H9 (cell line): ENCODE results near the gene MLIP. TPM values are rescaled to one million over a fixed set of nuclear protein-coding genes. Genes with fewer than 3 reads are reported as not detected.

Source experiments
- DNase-seq: peaks from one replicate; pipeline ENCODE4 v3.0.0-alpha.2; 2017
- H2AFZ ChIP-seq: one replicate; pipeline ENCODE4 v1.6.1; 2013; ENCODE audit warnings: mild to moderate bottlenecking, low read length, control low read depth, moderate library complexity
- H2AK5ac ChIP-seq: 2 replicates; pipeline ENCODE4 v1.6.1; 2013; ENCODE audit warnings: low read length, control low read depth, mixed read lengths; ENCODE audit not compliant: insufficient read length
- H2BK120ac ChIP-seq: one replicate; pipeline ENCODE4 v1.6.1; 2013; ENCODE audit warnings: low read depth, mild to moderate bottlenecking, low read length, control low read depth, inconsistent platforms; ENCODE audit not compliant: poor library complexity, severe bottlenecking
- H2BK12ac ChIP-seq: 2 replicates; pipeline ENCODE4 v1.6.1; 2013; ENCODE audit warnings: low read length, control low read depth, mixed read lengths, low read depth; ENCODE audit not compliant: insufficient read length
- H2BK15ac ChIP-seq: 2 replicates; pipeline ENCODE4 v1.6.1; 2013; ENCODE audit warnings: low read depth, low read length, control low read depth
- H2BK20ac ChIP-seq: one replicate; pipeline ENCODE4 v1.6.1; 2013; ENCODE audit warnings: low read depth, mild to moderate bottlenecking, low read length, control low read depth, inconsistent platforms; ENCODE audit not compliant: poor library complexity, severe bottlenecking
- H2BK5ac ChIP-seq: 2 replicates; pipeline ENCODE4 v1.6.1; 2013; ENCODE audit warnings: low read length, control low read depth, mixed read lengths; ENCODE audit not compliant: insufficient read length
- H3K14ac ChIP-seq: 2 replicates; pipeline ENCODE4 v1.6.1; 2013; ENCODE audit warnings: low read length, control low read depth; ENCODE audit not compliant: insufficient read depth
- H3K18ac ChIP-seq: 2 replicates; pipeline ENCODE4 v1.6.1; 2013; ENCODE audit warnings: low read depth, mild to moderate bottlenecking, mixed read lengths, low read length, control low read depth; ENCODE audit not compliant: insufficient read length
- H3K23ac ChIP-seq: 2 replicates; pipeline ENCODE4 v1.6.1; 2013; ENCODE audit warnings: low read length, control low read depth, mixed read lengths, low read depth; ENCODE audit not compliant: insufficient read length
- H3K23me2 ChIP-seq: 2 replicates; pipeline ENCODE4 v1.6.1; 2013; ENCODE audit warnings: low read depth, mild to moderate bottlenecking, mixed read lengths, low read length, control low read depth; ENCODE audit not compliant: insufficient read length, poor library complexity, severe bottlenecking
- H3K27ac ChIP-seq: 2 replicates; pipeline ENCODE4 v1.5.1; 2013; ENCODE audit warnings: low read length, control low read depth, mixed read lengths, low read depth; ENCODE audit not compliant: insufficient read length
- H3K27me3 ChIP-seq: 2 replicates; pipeline ENCODE4 v1.6.1; 2013; ENCODE audit warnings: low read length, control low read depth, inconsistent platforms; ENCODE audit not compliant: insufficient read depth
- H3K4ac ChIP-seq: 2 replicates; pipeline ENCODE4 v1.6.1; 2013; ENCODE audit warnings: low read depth, mild to moderate bottlenecking, control low read depth, inconsistent platforms, low read length, moderate library complexity
- H3K4me1 ChIP-seq: 2 replicates; pipeline ENCODE4 v1.6.1; 2013; ENCODE audit warnings: low read length, control low read depth, inconsistent platforms; ENCODE audit not compliant: insufficient read depth
- H3K4me2 ChIP-seq: 2 replicates; pipeline ENCODE4 v1.6.1; 2013; ENCODE audit warnings: low read length, control low read depth, mixed read lengths; ENCODE audit not compliant: insufficient read length, insufficient read depth
- H3K56ac ChIP-seq: 2 replicates; pipeline ENCODE4 v1.6.1; 2013; ENCODE audit warnings: low read depth, mild to moderate bottlenecking, mixed read lengths, low read length, control low read depth; ENCODE audit not compliant: insufficient read length
- H3K79me1 ChIP-seq: 2 replicates; pipeline ENCODE4 v1.6.1; 2013; ENCODE audit warnings: low read depth, mild to moderate bottlenecking, moderate library complexity, low read length, control low read depth, inconsistent platforms; ENCODE audit not compliant: insufficient read depth, poor library complexity, severe bottlenecking
- H3K79me2 ChIP-seq: 2 replicates; pipeline ENCODE4 v1.6.1; 2013; ENCODE audit warnings: low read length, control low read depth, inconsistent platforms; ENCODE audit not compliant: insufficient read depth
- H3K9ac ChIP-seq: 2 replicates; pipeline ENCODE4 v1.6.1; 2013; ENCODE audit warnings: low read length, control low read depth, mixed read lengths; ENCODE audit not compliant: insufficient read length; ENCODE audit errors: extremely low read depth
- H3K9me3 ChIP-seq: one replicate; pipeline ENCODE4 v1.6.1; 2013; ENCODE audit warnings: low read depth, low read length, inconsistent platforms; ENCODE audit not compliant: control insufficient read depth
- H3T11ph ChIP-seq: one replicate; pipeline ENCODE4 v1.6.1; 2013; ENCODE audit warnings: mild to moderate bottlenecking, low read length, control low read depth, inconsistent platforms
- H4K20me1 ChIP-seq: one replicate; pipeline ENCODE4 v1.6.1; 2013; ENCODE audit not compliant: control insufficient read depth, insufficient read length, insufficient read depth
- H4K5ac ChIP-seq: 2 replicates; pipeline ENCODE4 v1.6.1; 2013; ENCODE audit warnings: low read depth, mild to moderate bottlenecking, mixed read lengths, low read length, control low read depth; ENCODE audit not compliant: insufficient read length
- H4K8ac ChIP-seq: replicated peaks from 2 replicates; pipeline ENCODE4 v1.6.1; 2013; ENCODE audit warnings: low read length, control low read depth, mixed read lengths, low read depth; ENCODE audit not compliant: insufficient read length
- H4K91ac ChIP-seq: 2 replicates; pipeline ENCODE4 v1.6.1; 2013; ENCODE audit warnings: low read depth, mild to moderate bottlenecking, moderate library complexity, mixed read lengths, low read length, control low read depth; ENCODE audit not compliant: insufficient read length
- H3K27ac Mint-ChIP-seq, 3 experiments: 2 replicates in 2 of 3; 3 replicates in 1 of 3; pipeline ENCODE4 v1.8.0; 2020 to 2021; ENCODE audit warnings: mixed read lengths in 3 of 3, mild to moderate bottlenecking in 1 of 3, moderate library complexity in 1 of 3
- H3K27me3 Mint-ChIP-seq: 2 replicates; pipeline ENCODE4 v1.8.0; 2021; ENCODE audit warnings: low read depth, mild to moderate bottlenecking, moderate library complexity, mixed read lengths
- H3K36me3 Mint-ChIP-seq, 3 experiments: 2 replicates in 2 of 3; 3 replicates in 1 of 3; pipeline ENCODE4 v1.8.0; 2020 to 2021; ENCODE audit warnings: low read depth in 3 of 3, mixed read lengths in 3 of 3; ENCODE audit not compliant: insufficient read depth in 1 of 3
- H3K4me1 Mint-ChIP-seq, 2 experiments: 2 replicates each; pipeline ENCODE4 v1.8.0; 2020; ENCODE audit warnings: mixed read lengths in 2 of 2
- H3K4me3 Mint-ChIP-seq, 2 experiments: 2 replicates in 1 of 2; 3 replicates in 1 of 2; pipeline ENCODE4 v1.8.0; 2020 to 2021; ENCODE audit warnings: mild to moderate bottlenecking in 2 of 2, mixed read lengths in 2 of 2, moderate library complexity in 1 of 2
- H3K9me3 Mint-ChIP-seq, 2 experiments: 2 replicates in 1 of 2; 3 replicates in 1 of 2; pipeline ENCODE4 v1.8.0; 2020; ENCODE audit warnings: mild to moderate bottlenecking in 2 of 2, mixed read lengths in 2 of 2, moderate library complexity in 1 of 2
- CTCF ChIP-seq: fragments of 200-600 bp; sonication (generic); conservative IDR thresholded peaks from 3 replicates; pipeline ENCODE4 v1.8.0; 2021; ENCODE audit warnings: antibody characterized with exemption, mild to moderate bottlenecking
- WGBS: extraction: QIAGEN DNeasy Blood & Tissue Kit; methylation state at CpG from one replicate; pipeline ENCODE4 v1.1.7; 2013; ENCODE audit warnings: missing lambda C conversion rate, low lambda C conversion rate, mixed read lengths; ENCODE audit not compliant: insufficient read length; ENCODE audit errors: extremely low coverage; 5-methylcytosine and 5-hydroxymethylcytosine counted together
- total RNA-seq: library from RNA; stranded (reverse); gene quantifications from 2 replicates; pipeline ENCODE4 v1.2.1, GENCODE V29; 2021

The MLIP gene
- total RNA-seq, 1 experiment from 2014 or later: not detected

DNA sequence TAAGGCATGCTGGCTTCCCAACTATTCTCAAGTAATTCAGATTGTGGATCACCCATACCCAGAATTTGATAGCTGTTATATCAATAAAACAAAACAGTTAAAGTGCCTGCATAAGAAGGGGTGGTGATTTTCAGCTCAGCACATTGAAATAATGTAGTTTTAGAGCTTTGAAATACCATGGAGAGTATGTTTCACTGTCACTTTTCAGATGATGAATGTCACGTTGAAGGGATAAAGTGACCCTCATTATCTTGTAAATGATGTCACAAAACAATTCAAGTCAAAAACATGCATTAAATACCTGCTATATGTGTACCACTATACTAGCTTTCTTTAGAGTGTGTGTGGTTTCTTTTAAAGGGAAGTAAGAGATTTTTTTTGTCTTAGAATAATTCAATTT lies 27.6 kb downstream of the MLIP start:
- Histone ChIP-seq H3K56ac (no peak overlapping the region), H3K23ac (no peak overlapping the region), H2BK5ac (no peak overlapping the region), H3K27me3 (no peaks in the 10 kb centered on the region), H3K9ac (no peak overlapping the region), H2AK5ac (no peak overlapping the region), H3K27ac (no peak overlapping the region), H4K8ac (no peak overlapping the region), H2BK120ac (no peak overlapping the region), H2BK15ac (no peak overlapping the region), H3K79me2 (no peaks in the 10 kb centered on the region), H3K79me1 (no peaks in the 10 kb centered on the region), H3T11ph (no peak overlapping the region), H2BK12ac (no peak overlapping the region), H3K4me1 (no peaks in the 10 kb centered on the region), H3K18ac (no peak overlapping the region), H3K4me2 (no peak overlapping the region), H3K23me2 (no peaks in the 10 kb centered on the region), H3K9me3 (no peaks in the 10 kb centered on the region), H3K14ac (no peak overlapping the region), H4K20me1 (no peaks in the 10 kb centered on the region), H3K4ac (no peak overlapping the region), H2AFZ (no peak overlapping the region), H4K5ac (no peak overlapping the region), H2BK20ac (no peak overlapping the region), H4K91ac (no peak overlapping the region)
- H3K9me3 Mint-ChIP-seq: no peaks in the 10 kb centered on the region
- no peaks in the 10 kb centered on the region for H3K27me3 Mint-ChIP-seq
- no peaks in the 10 kb centered on the region for H3K36me3 Mint-ChIP-seq
- no peak overlapping the region for H3K27ac Mint-ChIP-seq
- H3K4me3 Mint-ChIP-seq: no peak overlapping the region
- no peak for TF ChIP-seq CTCF
- no peak for DNase-seq
- H3K4me1 Mint-ChIP-seq: no peaks in the 10 kb centered on the region
- no CpG with 5 or more reads among the region's 1 CpG for WGBS
